Stimulated activated CD8-positive, alpha-beta memory T cell treated with anti-CD3 and anti-CD28 coated beads, Interleukin-2, amount 100 ng/mL, for 48 hours (primary cell): Measurements from ENCODE around the gene ERBIN.
"Not testable (repeated sequence)": the region's sequence is repeated elsewhere in the genome, so short reads cannot be mapped to it uniquely, and the experiment has no call there.

Experiments
- DNase-seq, 2 donors: peaks; one replicate each; pipeline ENCODE4 v3.0.0-alpha.2; 2020; ENCODE audit warnings: low read depth in 2 of 2

ERBIN gene

GRCh38 chr5:65919773-65920172, 6.6 kb upstream of the ERBIN start:
- DNase-seq, result no peak

- DNase-seq, result no peak
Observed at GRCh38 chr5:65923339-65923738, 3.0 kb upstream of the ERBIN start.

GRCh38 chr5:65924366-65925043, 1.9 kb upstream of the ERBIN start:
- no peak for DNase-seq

GRCh38 chr5:65925044-65925600, 1.3 kb upstream of the ERBIN start:
- DNase-seq, result peak; percentile 57 to 62

GRCh38 chr5:65925601-65926275, 637 bp upstream of the ERBIN start:
- peak; percentile 50 to 55 for DNase-seq

- DNase-seq, result no peak
Observed at GRCh38 chr5:65926893-65927292, 518 bp downstream of the ERBIN start.

- no peak for DNase-seq
Observed at GRCh38 chr5:65927503-65928321, 1.3 kb downstream of the ERBIN start.

GRCh38 chr5:65928322-65928752, 2.0 kb downstream of the ERBIN start:
- no peak for DNase-seq

GRCh38 chr5:65928860-65929259, 2.5 kb downstream of the ERBIN start:
- no peak for DNase-seq

- DNase-seq, result no peak
Observed at GRCh38 chr5:65932676-65933075, 6.3 kb downstream of the ERBIN start.

- DNase-seq, result no peak
Observed at GRCh38 chr5:65933295-65933694, 6.9 kb downstream of the ERBIN start.

GRCh38 chr5:65938256-65938655, 11.9 kb downstream of the ERBIN start:
- DNase-seq, result no peak

- no peak for DNase-seq
Observed at GRCh38 chr5:65943771-65944170, 17.4 kb downstream of the ERBIN start.

- DNase-seq, result no peak
Observed at GRCh38 chr5:65946198-65946745, 19.9 kb downstream of the ERBIN start.

- DNase-seq, result no peak
Observed at GRCh38 chr5:65948115-65948747, 21.9 kb downstream of the ERBIN start.

- DNase-seq, result no peak
Observed at GRCh38 chr5:65951330-65951729, 25.0 kb downstream of the ERBIN start.

GRCh38 chr5:65952259-65952658, 25.9 kb downstream of the ERBIN start:
- DNase-seq, result no peak

- no peak for DNase-seq
Observed at GRCh38 chr5:65954200-65954599, 27.8 kb downstream of the ERBIN start.

- DNase-seq, result no peak
Observed at GRCh38 chr5:65955746-65956145, 29.4 kb downstream of the ERBIN start.

GRCh38 chr5:65957703-65958102, 31.3 kb downstream of the ERBIN start:
- not testable (repeated sequence) for DNase-seq

- no peak for DNase-seq
Observed at GRCh38 chr5:65961633-65962032, 35.3 kb downstream of the ERBIN start.
